Body of pancreas (tissue), 4 donors: ENCODE measurements around the gene CFAP100. TPM values are rescaled to one million over a fixed set of nuclear protein-coding genes. Genes with fewer than 3 reads are reported as not detected.

Experiments used
- ATAC-seq: fragments of 150-250 bp; one replicate; pipeline ENCODE4 v1.9.1; 2016
- DNase-seq, 4 donors: peaks; one replicate each; pipeline ENCODE4 v3.0.0-alpha.2; 2019
- H3K27ac ChIP-seq, 4 donors: fragments of 200-600 bp; sonication (generic); 1 replicate in 3 of 4; 2 replicates in 1 of 4; pipeline versions ENCODE4 v1.5.1 to v1.6.1; 2016 to 2019; ENCODE audit warnings: mild to moderate bottlenecking in 1 of 4, mixed read lengths in 1 of 4, moderate library complexity in 1 of 4
- H3K27me3 ChIP-seq, 2 donors: fragments of 200-600 bp; sonication (generic); one replicate each; pipeline ENCODE4 v1.6.0; 2016; ENCODE audit warnings: mild to moderate bottlenecking in 1 of 2
- H3K36me3 ChIP-seq, 2 donors: fragments of 200-600 bp; sonication (generic); replicated peaks in 1 of 2; 2 replicates each; pipeline ENCODE4 v1.5.1; 2016; ENCODE audit warnings: low read depth in 2 of 2; ENCODE audit not compliant: insufficient read depth in 1 of 2
- H3K4me1 ChIP-seq: fragments of 200-600 bp; sonication (generic); one replicate; pipeline ENCODE4 v1.6.0; 2016
- H3K4me3 ChIP-seq, 2 donors: fragments of 200-600 bp; sonication (generic); 1 replicate in 1 of 2; 2 replicates in 1 of 2; pipeline ENCODE4 v1.5.1; 2016 to 2019
- H3K9me3 ChIP-seq, 3 donors: fragments of 200-600 bp; sonication (generic); 1 replicate in 2 of 3; 2 replicates in 1 of 3; pipeline ENCODE4 v1.5.1; 2016
- POLR2A ChIP-seq, 3 donors: fragments of 450-650 bp; IDR thresholded peaks; one replicate each; pipeline ENCODE4 v1.6.1; 2016; ENCODE audit warnings: antibody characterized with exemption in 3 of 3, mild to moderate bottlenecking in 2 of 3
- WGBS, 2 donors: methylation state at CpG; one replicate each; pipeline ENCODE4 v1.1.5; 2017; 5-methylcytosine and 5-hydroxymethylcytosine counted together
- intact Hi-C: fragments of 100-400 bp; cut with DNase I; formaldehyde crosslinking; loops from one replicate; pipeline ENCODE4 v1.15.1; 2023
- total RNA-seq, 2 donors: library from RNA; depleted of rRNA; stranded (reverse); fragments of >200 nt; gene quantifications; one replicate each; pipeline ENCODE4 v1.1.0, GENCODE V29; 2016
- TF ChIP-seq, protein P1 (sequence below), 7 experiments: fragments of 450-650 bp in 4 of 7; fragments of 200-600 bp in 3 of 7; sonication (generic) in 3 of 7; IDR thresholded peaks; one replicate each; pipeline ENCODE4 v1.5.1; 2016 to 2019; ENCODE audit warnings: antibody characterized with exemption in 7 of 7

Gene CFAP100
- total RNA-seq, 2 donors from 2014 or later: not detected

- DNase-seq: peak in 1 of 4 donors; percentile 3
- Histone ChIP-seq H3K27ac (no peak overlapping the region), H3K36me3 (peaks cover 0 to 3% of the 10 kb centered on the region in 2 donors), H3K27me3 (no peaks in the 10 kb centered on the region), H3K4me3 (no peak overlapping the region), H3K9me3 (no peaks in the 10 kb centered on the region), H3K4me1 (peaks cover 34% of the 10 kb centered on the region)
- TF ChIP-seq POLR2A (IDR thresholded peaks at IDR 0.05): no peak
- TF ChIP-seq, protein P1, sequence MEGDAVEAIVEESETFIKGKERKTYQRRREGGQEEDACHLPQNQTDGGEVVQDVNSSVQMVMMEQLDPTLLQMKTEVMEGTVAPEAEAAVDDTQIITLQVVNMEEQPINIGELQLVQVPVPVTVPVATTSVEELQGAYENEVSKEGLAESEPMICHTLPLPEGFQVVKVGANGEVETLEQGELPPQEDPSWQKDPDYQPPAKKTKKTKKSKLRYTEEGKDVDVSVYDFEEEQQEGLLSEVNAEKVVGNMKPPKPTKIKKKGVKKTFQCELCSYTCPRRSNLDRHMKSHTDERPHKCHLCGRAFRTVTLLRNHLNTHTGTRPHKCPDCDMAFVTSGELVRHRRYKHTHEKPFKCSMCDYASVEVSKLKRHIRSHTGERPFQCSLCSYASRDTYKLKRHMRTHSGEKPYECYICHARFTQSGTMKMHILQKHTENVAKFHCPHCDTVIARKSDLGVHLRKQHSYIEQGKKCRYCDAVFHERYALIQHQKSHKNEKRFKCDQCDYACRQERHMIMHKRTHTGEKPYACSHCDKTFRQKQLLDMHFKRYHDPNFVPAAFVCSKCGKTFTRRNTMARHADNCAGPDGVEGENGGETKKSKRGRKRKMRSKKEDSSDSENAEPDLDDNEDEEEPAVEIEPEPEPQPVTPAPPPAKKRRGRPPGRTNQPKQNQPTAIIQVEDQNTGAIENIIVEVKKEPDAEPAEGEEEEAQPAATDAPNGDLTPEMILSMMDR (IDR thresholded peaks at IDR 0.05): no peak
- 89 to 91% methylated on average over 8 of the region's 8 CpGs for WGBS, 2 donors
- no peak for ATAC-seq
- intact Hi-C loops: no loop called here
These were observed 51.6 kb downstream of the CFAP100 start for GRCh38 chr3:126446301-126446700.

- WGBS, 2 donors: 85 to 90% methylated on average over 2 of the region's 2 CpGs
- no peaks in the 10 kb centered on the region for H3K9me3 ChIP-seq
- H3K4me1 ChIP-seq: peaks cover 34% of the 10 kb centered on the region
- TF ChIP-seq POLR2A (IDR thresholded peaks at IDR 0.05): no peak
- TF ChIP-seq, protein P1 (IDR thresholded peaks at IDR 0.05): no peak
- H3K4me3 ChIP-seq: no peak overlapping the region
- DNase-seq: no peak
- no peak for ATAC-seq
- no peaks in the 10 kb centered on the region for H3K27me3 ChIP-seq
- intact Hi-C loops: no loop called here
- H3K36me3 ChIP-seq: peaks cover 0 to 7% of the 10 kb centered on the region in 2 donors
- no peak overlapping the region for H3K27ac ChIP-seq
These were observed 52.1 kb downstream of the CFAP100 start for GRCh38 chr3:126446791-126447190.

GRCh38 chr3:126447456-126448106, 52.9 kb downstream of the CFAP100 start:
- DNase-seq: no peak
- no peaks in the 10 kb centered on the region for H3K27me3 ChIP-seq

GRCh38 chr3:126448136-126448892, 53.6 kb downstream of the CFAP100 start:
- 92 to 94% methylated on average over 17 of the region's 17 CpGs for WGBS, 2 donors
- no peak for ATAC-seq
- H3K27ac ChIP-seq: no peak overlapping the region

More at GRCh38 chr3:126447456-126448106, 52.9 kb downstream of the CFAP100 start:
- H3K9me3 ChIP-seq: no peaks in the 10 kb centered on the region
- no peak overlapping the region for H3K27ac ChIP-seq
- peaks cover 0 to 10% of the 10 kb centered on the region in 2 donors for H3K36me3 ChIP-seq
- H3K4me3 ChIP-seq: no peak overlapping the region
- TF ChIP-seq POLR2A (IDR thresholded peaks at IDR 0.05): no peak
- TF ChIP-seq, protein P1 (IDR thresholded peaks at IDR 0.05): no peak
- 66 to 72% methylated on average over 12 of the region's 12 CpGs for WGBS, 2 donors
- peaks cover 34% of the 10 kb centered on the region for H3K4me1 ChIP-seq
- ATAC-seq: peak; percentile 18
- intact Hi-C loops: no loop called here

More at GRCh38 chr3:126448136-126448892, 53.6 kb downstream of the CFAP100 start:
- peaks cover 34% of the 10 kb centered on the region for H3K4me1 ChIP-seq
- intact Hi-C loops: no loop called here
- TF ChIP-seq, protein P1 (IDR thresholded peaks at IDR 0.05): no peak
- no peak for TF ChIP-seq POLR2A (IDR thresholded peaks at IDR 0.05)
- H3K4me3 ChIP-seq: no peak overlapping the region
- no peaks in the 10 kb centered on the region for H3K9me3 ChIP-seq
- no peak for DNase-seq
- H3K36me3 ChIP-seq: peaks cover 0 to 10% of the 10 kb centered on the region in 2 donors
- H3K27me3 ChIP-seq: no peaks in the 10 kb centered on the region
